Hematopoietic multipotent progenitor cell treated with erythropoietin and hydrocortisone succinate and interleukin-3 and kit ligand, for 17 days (in vitro differentiated cells): Measurements from ENCODE around the gene ATG101.

ENCODE experiments used
- DNase-seq: peaks from one replicate; pipeline ENCODE4 v3.0.0-alpha.2; 2015; ENCODE audit warnings: low spot score

ATG101 gene

DNA sequence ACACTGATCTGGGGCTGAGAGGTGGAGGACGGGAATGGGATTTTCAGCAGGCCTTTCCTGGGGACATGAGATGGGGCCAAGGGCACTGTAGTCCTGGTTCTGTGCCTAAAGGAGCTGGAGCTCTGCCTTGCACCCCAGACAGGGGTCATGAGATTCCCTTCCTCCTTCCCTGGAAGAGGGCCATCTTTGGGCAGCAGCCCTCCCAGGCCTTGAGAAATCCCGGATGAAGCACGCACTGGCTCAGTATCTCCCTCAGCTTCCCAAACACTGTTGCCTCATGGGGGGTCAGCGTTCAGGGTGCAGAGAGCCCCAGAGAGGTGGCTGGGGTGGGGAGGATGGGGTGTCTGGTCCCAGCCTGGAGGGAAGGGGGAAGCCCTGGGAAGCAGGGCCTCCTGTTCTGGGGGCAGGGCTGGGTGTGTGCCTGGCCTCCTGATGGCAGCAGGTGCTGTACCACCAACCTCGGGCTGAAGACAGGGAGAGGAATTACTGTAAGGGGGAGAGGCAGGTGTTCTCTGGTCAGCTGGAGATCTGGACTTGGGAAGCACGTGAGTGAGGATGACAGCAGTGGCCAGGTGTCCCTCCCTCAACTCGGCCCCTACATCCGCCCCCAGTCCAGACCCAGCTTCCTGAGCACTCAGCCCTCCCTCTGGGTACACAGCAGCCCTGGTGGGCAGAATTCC, 26.9 kb upstream of the ATG101 start:
- no peak for DNase-seq

DNA sequence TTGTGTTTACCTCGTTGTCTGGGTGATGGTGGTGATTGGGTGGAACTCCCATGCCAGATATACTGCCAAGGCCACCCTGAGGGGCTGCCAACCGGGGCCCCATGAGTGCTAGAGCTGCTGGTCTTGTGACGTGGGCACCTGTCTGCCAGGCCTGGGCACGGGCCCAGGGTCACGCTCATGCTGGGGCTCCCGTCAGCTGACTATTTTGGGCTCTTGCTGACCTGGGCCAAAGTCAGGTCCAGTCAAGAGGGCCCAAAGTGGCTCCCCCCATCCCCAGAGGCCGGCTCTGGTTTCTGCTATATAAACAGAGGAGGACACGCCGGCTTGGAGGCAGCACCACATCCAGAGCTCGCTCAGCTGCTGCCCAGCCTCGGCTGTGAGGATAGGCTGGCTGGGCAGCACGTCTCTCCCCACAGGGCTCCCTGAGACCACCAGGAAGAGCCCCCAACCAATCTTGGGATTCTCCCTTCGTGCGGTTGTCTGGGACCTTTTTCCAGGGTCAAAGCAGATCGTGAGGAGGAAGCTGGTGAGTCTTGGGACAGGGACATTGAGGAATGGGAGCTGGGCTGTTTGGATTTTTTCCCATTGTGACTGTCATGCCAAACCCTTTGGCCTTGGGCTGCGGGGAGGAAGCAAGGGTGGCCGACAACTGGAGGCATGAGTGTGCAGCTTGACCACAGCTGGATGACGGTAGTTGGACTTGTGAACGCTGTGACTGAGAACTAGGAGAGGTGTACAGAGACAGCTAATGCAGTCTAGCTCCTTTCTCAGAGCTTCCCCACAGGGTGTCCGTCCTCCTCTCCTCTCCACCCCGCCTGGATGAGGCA, 26.2 kb upstream of the ATG101 start:
- DNase-seq: no peak

GRCh38 chr12:52044292-52044983, 25.3 kb upstream of the ATG101 start:
- no peak for DNase-seq

GRCh38 chr12:52045794-52046199, 24.0 kb upstream of the ATG101 start:
- DNase-seq: no peak

DNA sequence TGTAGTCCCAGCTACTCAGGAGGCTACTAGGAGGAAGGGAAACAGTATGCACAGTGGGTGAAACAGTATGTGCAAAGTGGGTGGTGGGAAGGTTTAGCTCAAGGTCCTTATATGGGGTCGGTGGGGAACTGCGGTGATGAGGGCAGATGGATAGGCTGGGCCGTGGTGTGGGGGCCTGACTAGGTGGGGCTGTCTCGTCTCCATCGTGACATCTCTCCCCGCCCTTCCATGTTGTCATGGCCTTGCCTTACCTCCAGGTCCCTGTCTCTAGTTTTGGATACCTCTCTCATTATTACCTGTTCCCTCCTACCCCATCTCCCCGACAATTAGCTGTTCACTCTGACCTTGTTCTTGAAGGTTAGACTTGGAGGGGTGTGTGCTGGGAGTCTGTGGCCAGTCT, 22.9 kb upstream of the ATG101 start:
- no peak for DNase-seq

DNA sequence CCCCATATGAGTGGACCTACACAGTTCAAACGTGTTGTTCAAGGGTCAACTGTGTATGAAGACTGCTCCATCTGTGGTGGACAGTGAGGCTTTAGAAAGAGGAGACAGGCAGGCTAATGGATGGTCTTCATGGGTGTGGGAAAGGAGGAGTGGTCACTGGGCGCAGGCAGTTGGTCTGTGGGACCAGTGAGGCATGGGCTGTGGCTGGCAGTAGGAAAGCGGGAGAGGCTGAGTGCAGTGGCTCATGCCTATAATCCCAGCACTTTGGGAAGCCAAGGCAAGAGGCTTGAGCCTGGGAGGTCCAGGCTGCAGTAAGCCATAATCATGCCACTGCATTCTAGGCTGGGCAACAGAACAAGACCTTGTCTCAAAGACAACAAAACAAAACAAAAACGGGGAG, 20.5 kb upstream of the ATG101 start:
- no peak for DNase-seq

GRCh38 chr12:52049688-52050087, 20.1 kb upstream of the ATG101 start:
- DNase-seq: no peak

- DNase-seq: no peak
Observed at GRCh38 chr12:52050116-52050757, 19.5 kb upstream of the ATG101 start.

GRCh38 chr12:52050758-52051541, 18.8 kb upstream of the ATG101 start, which contains the start of gene NR4A1:
Gene NR4A1, plus strand, starts transcription at chr12:52051442. Its CDS starts 2,887 bp downstream, at chr12:52054329.
- no peak for DNase-seq

DNA sequence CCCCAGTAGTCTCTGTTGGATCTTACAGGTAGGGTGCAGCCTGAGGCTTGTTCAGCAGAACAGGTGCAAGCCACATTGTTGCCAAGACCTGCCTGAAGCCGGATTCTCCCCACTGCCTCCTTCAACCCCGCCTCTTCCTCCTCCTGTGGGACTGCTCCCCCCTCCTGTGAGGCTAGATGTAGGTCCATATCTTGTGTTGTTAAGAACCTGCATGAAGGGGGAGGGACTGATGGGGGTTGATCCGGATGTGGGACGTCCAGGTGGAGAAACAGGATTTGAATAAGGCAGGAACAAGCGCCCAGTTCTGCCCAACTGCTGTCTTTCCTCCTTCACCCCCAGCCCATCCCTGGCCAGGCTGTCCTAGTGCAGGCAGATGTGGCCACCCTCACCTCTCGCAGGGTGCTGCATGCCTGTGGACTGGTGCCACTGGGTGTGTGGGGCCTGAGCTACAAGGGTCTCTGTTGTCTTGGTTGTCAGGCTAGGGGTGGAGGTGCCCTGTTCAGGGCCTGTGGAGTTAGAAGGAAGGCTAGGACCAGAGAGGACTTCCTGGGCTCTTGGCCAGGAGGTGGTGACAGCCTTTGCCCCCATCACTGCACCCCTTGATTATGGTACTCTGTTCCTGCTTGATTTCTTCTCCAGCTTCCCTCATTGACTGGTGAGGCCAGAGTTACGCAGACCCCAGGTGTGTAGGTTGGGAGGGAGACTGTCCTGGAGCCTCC, 17.2 kb upstream of the ATG101 start:
- no peak for DNase-seq

- DNase-seq: no peak
Observed at GRCh38 chr12:52053536-52054209, 16.1 kb upstream of the ATG101 start.

DNA sequence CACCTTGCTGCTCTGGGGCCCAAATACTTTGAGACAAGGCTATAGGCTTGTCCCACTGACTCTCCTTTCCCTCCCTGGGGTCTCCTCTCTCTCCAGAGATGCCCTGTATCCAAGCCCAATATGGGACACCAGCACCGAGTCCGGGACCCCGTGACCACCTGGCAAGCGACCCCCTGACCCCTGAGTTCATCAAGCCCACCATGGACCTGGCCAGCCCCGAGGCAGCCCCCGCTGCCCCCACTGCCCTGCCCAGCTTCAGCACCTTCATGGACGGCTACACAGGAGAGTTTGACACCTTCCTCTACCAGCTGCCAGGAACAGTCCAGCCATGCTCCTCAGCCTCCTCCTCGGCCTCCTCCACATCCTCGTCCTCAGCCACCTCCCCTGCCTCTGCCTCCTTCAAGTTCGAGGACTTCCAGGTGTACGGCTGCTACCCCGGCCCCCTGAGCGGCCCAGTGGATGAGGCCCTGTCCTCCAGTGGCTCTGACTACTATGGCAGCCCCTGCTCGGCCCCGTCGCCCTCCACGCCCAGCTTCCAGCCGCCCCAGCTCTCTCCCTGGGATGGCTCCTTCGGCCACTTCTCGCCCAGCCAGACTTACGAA, 15.4 kb upstream of the ATG101 start:
- no peak for DNase-seq

GRCh38 chr12:52054833-52055730, 14.7 kb upstream of the ATG101 start:
- no peak for DNase-seq

DNA sequence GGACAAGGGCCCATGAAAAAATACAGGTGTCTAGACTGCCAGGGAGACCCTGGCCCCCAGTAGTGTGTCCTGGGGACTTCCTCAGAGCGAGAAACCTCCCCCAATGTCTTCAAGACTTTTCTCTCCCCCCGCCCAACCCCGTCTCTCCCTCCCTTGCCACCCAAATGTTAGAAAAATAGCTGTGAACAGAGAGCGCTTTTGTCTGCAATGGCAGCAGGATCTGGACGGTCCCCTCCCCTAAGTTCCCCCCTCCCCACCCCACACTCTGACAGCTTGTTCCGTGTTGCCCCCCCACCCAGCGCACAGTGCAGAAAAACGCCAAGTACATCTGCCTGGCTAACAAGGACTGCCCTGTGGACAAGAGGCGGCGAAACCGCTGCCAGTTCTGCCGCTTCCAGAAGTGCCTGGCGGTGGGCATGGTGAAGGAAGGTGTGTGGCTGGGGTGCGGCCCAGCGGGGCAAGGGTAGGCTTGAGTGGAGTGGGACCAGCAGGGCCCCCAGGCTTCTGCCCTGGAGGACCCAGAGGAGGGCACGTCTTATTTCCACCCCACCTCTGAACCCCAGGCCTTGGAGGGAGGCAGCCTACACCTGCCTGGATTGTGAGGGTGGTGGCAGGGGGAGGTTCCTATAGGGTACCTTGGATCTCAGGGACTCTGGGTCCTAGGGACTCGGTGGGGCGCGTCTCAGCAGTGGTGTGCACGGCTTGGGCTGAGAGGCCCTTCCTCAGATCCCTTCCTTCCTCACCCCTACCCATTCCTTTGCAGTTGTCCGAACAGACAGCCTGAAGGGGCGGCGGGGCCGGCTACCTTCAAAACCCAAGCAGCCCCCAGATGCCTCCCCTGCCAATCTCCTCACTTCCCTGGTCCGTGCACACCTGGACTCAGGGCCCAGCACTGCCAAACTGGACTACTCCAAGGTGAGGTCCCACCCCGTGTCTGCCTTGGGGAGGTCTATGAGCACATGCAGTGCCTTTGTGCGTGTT, 13.8 kb upstream of the ATG101 start:
- DNase-seq: no peak

DNA sequence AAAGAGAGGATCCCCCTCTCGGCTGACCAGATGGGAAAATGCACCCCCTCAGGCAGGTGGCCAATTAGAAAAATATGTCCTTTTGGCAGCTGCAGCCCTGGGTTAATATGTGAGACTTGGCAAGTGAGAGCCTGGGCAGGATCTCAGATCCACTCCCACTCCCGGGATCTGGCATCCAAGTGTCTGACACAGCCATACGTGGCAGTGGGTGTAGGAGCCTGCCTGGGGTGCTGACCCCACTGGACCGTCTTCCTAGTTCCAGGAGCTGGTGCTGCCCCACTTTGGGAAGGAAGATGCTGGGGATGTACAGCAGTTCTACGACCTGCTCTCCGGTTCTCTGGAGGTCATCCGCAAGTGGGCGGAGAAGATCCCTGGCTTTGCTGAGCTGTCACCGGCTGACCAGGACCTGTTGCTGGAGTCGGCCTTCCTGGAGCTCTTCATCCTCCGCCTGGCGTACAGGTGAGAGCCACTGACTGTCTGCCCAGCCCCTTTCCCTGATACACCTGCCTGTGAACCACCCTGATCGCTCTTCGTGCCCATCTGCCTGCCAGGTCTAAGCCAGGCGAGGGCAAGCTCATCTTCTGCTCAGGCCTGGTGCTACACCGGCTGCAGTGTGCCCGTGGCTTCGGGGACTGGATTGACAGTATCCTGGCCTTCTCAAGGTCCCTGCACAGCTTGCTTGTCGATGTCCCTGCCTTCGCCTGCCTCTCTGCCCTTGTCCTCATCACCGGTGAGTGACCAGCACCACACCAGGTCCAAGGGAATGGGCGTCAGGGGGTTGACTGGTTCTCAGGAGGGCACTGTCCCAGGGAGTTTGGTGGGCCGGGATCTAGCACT, 12.8 kb upstream of the ATG101 start:
- no peak for DNase-seq
